ENCODE measurements around the gene C1orf116.

C1orf116 gene

DNA sequence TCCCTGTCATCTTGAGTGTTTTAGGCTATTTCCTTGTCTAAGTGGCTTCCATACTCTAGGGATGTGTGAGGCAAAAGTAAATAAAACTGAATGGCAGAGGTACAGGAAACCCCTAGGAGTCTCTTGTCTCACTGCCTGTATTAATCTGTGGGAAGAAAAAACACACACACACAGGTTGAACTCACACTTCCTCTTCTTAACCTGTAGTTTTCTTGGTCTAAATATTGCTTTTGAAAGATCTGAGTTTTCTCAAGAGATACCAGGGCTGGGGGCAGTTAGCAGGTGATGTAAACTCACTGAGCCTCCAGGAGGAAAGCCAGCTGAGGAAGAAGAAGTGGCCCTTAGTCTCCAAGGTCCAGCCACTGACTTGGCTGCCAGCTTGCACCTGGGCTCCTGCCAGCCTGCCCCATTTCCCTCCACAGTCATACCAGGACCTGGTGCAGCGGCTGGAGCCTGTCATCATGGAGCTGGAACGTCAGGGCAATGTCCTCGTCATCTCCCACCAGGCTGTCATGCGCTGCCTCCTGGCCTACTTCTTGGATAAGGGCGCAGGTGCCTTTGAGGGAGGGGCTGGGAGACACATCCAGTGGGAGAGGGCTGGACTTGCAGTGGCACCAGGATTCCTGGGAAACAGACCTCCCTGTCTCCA, 37.4 kb upstream of the C1orf116 start:
- in situ Hi-C loops (cut with MboI; ENCODE audit: low pct_unique_long_range_greater_than_20kb, low sequenced_read_pairs, unreplicated experiment), result loop anchor here (10.0 kb wide), 1 partner anchor 335 kb away; no protein-coding TSS in a partner anchor

DNA sequence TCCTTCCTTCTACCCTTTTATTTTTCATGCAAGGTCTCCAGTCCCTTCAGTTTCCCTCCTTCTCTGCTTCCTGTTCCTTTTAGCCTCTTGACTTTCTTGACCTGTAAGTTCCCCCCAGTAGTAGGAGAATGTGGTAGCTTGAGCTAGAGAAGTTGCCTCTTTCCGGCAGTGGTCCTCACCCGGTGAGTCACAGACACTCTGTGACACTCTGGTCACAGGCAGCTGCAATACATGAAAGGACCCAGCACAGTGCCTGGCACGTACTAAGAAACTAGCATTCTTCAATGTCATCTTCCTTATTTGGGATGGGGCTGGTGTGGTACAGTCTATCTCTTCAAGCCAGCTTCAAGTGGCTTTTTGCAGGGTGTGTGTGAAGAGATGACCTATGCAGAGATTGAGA, 36.5 kb upstream of the C1orf116 start:
- in situ Hi-C loops (cut with MboI; ENCODE audit: low pct_unique_long_range_greater_than_20kb, low sequenced_read_pairs, unreplicated experiment), result no loop called here
- no peak for DNase-seq (ENCODE audit: low spot score)
- TF ChIP-seq, protein P1, sequence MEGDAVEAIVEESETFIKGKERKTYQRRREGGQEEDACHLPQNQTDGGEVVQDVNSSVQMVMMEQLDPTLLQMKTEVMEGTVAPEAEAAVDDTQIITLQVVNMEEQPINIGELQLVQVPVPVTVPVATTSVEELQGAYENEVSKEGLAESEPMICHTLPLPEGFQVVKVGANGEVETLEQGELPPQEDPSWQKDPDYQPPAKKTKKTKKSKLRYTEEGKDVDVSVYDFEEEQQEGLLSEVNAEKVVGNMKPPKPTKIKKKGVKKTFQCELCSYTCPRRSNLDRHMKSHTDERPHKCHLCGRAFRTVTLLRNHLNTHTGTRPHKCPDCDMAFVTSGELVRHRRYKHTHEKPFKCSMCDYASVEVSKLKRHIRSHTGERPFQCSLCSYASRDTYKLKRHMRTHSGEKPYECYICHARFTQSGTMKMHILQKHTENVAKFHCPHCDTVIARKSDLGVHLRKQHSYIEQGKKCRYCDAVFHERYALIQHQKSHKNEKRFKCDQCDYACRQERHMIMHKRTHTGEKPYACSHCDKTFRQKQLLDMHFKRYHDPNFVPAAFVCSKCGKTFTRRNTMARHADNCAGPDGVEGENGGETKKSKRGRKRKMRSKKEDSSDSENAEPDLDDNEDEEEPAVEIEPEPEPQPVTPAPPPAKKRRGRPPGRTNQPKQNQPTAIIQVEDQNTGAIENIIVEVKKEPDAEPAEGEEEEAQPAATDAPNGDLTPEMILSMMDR (IDR thresholded peaks at IDR 0.05; ENCODE audit: extremely low read depth, insufficient read depth, missing control alignments), result no peak

More for the DNA sequence above, 37.4 kb upstream of the C1orf116 start:
- DNase-seq (ENCODE audit: low spot score), result no peak
- TF ChIP-seq, protein P1 (IDR thresholded peaks at IDR 0.05; ENCODE audit: extremely low read depth, insufficient read depth, missing control alignments), result no peak

DNA sequence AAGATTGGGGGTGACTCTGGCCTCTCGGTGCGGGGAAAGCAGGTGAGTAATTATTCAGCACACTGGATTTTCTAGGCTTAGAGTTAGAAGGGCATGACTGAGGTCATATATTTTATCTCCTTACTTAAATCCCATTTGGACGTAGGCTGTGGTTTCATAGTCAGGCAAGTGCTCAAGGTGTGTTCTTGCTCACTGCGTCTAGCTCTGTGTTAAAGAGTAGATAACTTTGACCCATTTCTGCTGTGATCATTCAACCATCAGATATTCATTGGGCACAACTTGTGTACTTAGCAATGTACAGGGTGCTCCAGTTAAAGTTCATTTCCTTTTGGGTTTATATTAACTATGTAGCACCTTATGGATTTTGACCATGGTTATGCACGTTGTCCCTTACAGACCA, 35.1 kb upstream of the C1orf116 start:
- TF ChIP-seq, protein P1 (IDR thresholded peaks at IDR 0.05; ENCODE audit: extremely low read depth, insufficient read depth, missing control alignments), result no peak
- DNase-seq (ENCODE audit: low spot score), result no peak
- in situ Hi-C loops (cut with MboI; ENCODE audit: low pct_unique_long_range_greater_than_20kb, low sequenced_read_pairs, unreplicated experiment), result no loop called here

DNA sequence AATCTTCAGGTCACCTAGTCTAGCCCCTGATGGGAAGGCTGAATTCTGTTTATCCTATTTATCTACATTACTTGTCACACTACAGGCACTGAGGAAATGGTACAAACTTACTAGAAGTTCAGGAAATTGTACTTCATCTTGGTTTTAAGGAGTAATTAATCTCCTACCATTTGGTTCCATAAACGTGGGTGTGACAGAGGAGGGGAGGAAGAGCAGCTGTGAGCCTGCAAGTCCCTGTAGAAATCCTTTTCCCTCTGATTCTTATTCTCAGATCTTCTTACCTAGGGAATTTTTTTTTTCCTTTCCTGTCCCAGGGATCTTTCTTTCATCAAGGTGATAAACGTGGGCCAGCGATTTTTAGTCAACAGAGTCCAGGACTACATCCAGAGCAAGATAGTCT, 34.6 kb upstream of the C1orf116 start:
- no peak for DNase-seq (ENCODE audit: low spot score)
- in situ Hi-C loops (cut with MboI; ENCODE audit: low pct_unique_long_range_greater_than_20kb, low sequenced_read_pairs, unreplicated experiment), result no loop called here
- TF ChIP-seq, protein P1 (IDR thresholded peaks at IDR 0.05; ENCODE audit: extremely low read depth, insufficient read depth, missing control alignments), result no peak

DNA sequence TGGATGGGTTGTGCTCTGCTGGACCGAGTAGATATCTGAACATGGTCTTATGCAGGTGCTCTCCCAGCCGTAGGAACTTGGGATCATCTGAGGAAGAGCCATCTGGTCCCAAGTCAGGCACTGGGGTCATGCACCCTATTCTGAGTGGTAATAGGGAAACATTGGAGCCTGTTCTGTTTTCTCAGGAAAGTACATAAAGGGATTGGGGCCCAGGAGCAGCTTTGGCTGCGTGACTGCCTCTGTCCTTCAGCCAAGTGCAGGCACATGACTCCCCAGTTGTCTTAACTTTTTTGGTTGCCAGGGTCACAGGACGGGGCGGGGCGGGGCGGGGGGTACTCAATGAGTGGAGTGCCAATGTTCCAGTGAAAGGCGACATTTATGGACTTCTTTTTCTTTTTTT, 32.0 kb upstream of the C1orf116 start:
- in situ Hi-C loops (cut with MboI; ENCODE audit: low pct_unique_long_range_greater_than_20kb, low sequenced_read_pairs, unreplicated experiment), result no loop called here
- no peak for DNase-seq (ENCODE audit: low spot score)
- TF ChIP-seq, protein P1 (IDR thresholded peaks at IDR 0.05; ENCODE audit: extremely low read depth, insufficient read depth, missing control alignments), result no peak

DNA sequence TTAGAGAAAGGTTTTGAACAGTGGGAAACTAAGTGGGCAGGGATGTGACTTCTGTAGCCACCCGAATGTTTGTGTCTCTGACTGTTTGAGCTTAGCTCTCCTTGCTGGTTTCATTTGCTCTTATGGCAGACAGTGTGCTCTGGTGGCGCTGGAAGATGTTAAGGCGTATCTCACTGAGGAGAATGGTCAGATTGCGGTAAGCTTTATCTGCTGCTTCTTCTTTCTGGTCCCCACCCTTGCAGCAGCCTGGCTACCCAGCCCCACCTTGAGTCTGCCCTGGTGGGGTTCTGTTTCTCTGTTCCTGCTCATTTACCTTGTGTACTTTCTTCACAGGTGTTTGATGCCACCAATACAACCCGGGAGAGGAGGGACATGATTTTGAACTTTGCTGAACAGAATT, 30.5 kb upstream of the C1orf116 start:
- TF ChIP-seq, protein P1 (IDR thresholded peaks at IDR 0.05; ENCODE audit: extremely low read depth, insufficient read depth, missing control alignments), result no peak
- DNase-seq (ENCODE audit: low spot score), result no peak
- in situ Hi-C loops (cut with MboI; ENCODE audit: low pct_unique_long_range_greater_than_20kb, low sequenced_read_pairs, unreplicated experiment), result no loop called here
